ENCODE data around the gene SNX9. TPM values are rescaled to one million over a fixed set of nuclear protein-coding genes. Genes with fewer than 3 reads are reported as not detected.

SNX9 gene
- total RNA-seq, 1 experiment from 2014 or later, result 16.6 TPM

- no peaks in the 10 kb centered on the region for H3K4me1 Mint-ChIP-seq (ENCODE audit: low read depth, unreplicated experiment)
- no TSS peak for BruUV-seq (replicated peaks)
- H3K9me3 Mint-ChIP-seq (ENCODE audit: low read depth, unreplicated experiment), result no peaks in the 10 kb centered on the region
- H3K27me3 Mint-ChIP-seq (ENCODE audit: unreplicated experiment), result no peaks in the 10 kb centered on the region
- no peaks in the 10 kb centered on the region for H3K36me3 Mint-ChIP-seq (ENCODE audit: insufficient read depth, unreplicated experiment)
- CTCF ChIA-PET, result no interaction called here
- H3K27ac Mint-ChIP-seq (ENCODE audit: unreplicated experiment), result no peak overlapping the region
- TF ChIP-seq, protein P1, sequence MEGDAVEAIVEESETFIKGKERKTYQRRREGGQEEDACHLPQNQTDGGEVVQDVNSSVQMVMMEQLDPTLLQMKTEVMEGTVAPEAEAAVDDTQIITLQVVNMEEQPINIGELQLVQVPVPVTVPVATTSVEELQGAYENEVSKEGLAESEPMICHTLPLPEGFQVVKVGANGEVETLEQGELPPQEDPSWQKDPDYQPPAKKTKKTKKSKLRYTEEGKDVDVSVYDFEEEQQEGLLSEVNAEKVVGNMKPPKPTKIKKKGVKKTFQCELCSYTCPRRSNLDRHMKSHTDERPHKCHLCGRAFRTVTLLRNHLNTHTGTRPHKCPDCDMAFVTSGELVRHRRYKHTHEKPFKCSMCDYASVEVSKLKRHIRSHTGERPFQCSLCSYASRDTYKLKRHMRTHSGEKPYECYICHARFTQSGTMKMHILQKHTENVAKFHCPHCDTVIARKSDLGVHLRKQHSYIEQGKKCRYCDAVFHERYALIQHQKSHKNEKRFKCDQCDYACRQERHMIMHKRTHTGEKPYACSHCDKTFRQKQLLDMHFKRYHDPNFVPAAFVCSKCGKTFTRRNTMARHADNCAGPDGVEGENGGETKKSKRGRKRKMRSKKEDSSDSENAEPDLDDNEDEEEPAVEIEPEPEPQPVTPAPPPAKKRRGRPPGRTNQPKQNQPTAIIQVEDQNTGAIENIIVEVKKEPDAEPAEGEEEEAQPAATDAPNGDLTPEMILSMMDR (IDR thresholded peaks at IDR 0.05; ENCODE audit: unreplicated experiment), result no peak
- intact Hi-C loops (cut with micrococcal nuclease; ENCODE audit: unreplicated experiment), result no loop called here
- no peak for DNase-seq
- no peak overlapping the region for H3K4me3 Mint-ChIP-seq (ENCODE audit: low read depth, unreplicated experiment)
These were observed 54.8 kb downstream of the SNX9 start for GRCh38 chr6:157877573-157878438.

DNA sequence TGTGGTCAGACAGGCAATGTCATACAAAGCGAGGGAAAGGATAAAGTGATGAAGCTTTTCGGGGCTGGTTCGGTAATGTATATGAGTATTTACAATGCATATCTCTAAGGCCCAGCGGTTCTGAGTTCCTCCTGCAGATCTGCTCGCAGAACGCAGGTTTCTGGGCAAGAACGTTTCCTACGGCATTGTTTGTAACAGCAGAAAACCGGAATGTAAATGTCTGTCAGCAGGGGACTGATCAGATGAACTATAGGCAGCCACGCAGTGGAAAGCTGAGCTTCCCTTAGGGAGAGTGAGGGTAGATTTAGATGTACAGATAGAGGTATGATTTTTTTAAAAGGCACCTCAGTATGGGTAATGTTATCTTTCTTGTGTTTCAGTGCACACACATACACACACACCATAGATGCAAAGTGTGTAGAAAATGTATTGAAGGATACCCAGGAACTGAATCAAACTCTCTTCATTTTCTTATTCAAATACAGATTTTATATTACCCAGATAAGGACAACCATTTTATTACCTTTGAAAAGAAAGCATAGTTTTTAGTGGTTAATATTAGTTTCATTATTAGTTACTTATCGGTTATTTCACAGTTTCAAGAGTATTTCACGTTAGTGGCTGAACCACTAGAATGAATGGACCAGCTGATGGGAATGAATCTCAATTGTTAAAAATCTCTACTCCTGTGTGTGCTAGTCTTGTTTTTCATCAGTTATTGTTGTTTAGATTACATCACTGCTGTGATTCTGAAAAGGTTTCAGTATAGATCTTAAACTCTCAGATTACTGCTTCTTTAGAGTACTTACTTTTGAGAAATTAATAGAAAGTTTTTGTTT is 56.2 kb downstream of the SNX9 start:
- no peaks in the 10 kb centered on the region for H3K9me3 Mint-ChIP-seq (ENCODE audit: low read depth, unreplicated experiment)
- DNase-seq, result no peak
- CTCF ChIA-PET, result interaction anchor here (0.5 kb wide), 1 partner anchor 192 kb away, joined by 3 read pairs; no protein-coding TSS in a partner anchor
- no peaks in the 10 kb centered on the region for H3K27me3 Mint-ChIP-seq (ENCODE audit: unreplicated experiment)
- no peak overlapping the region for H3K27ac Mint-ChIP-seq (ENCODE audit: unreplicated experiment)
- TF ChIP-seq, protein P1 (IDR thresholded peaks at IDR 0.05; ENCODE audit: unreplicated experiment), result no peak
- intact Hi-C loops (cut with micrococcal nuclease; ENCODE audit: unreplicated experiment), result no loop called here
- H3K36me3 Mint-ChIP-seq (ENCODE audit: insufficient read depth, unreplicated experiment), result no peaks in the 10 kb centered on the region
- no TSS peak for BruUV-seq (replicated peaks)
- H3K4me1 Mint-ChIP-seq (ENCODE audit: low read depth, unreplicated experiment), result no peaks in the 10 kb centered on the region
- no peak overlapping the region for H3K4me3 Mint-ChIP-seq (ENCODE audit: low read depth, unreplicated experiment)

DNA sequence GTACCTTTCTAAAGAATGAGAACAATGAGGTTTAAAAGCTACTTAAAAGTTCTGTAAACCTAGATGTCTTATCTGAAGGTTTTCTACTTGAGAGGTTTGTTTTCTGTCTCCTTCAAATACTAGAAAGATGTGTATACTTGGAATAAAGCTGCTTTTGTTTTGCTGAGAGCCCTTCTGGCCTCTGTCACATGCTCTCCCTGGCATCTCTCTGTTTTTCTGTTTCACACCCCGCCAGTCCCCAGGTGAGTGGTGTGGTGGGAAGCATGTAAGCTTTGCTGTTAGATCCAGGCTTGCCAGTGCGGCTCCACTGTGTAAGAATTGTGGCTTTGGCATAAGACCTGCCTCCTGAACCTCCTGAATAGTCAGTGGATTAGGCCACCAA is 56.8 kb downstream of the SNX9 start:
- no peaks in the 10 kb centered on the region for H3K9me3 Mint-ChIP-seq (ENCODE audit: low read depth, unreplicated experiment)
- no peak overlapping the region for H3K27ac Mint-ChIP-seq (ENCODE audit: unreplicated experiment)
- BruUV-seq (replicated peaks), result no TSS peak
- H3K36me3 Mint-ChIP-seq (ENCODE audit: insufficient read depth, unreplicated experiment), result no peaks in the 10 kb centered on the region
- intact Hi-C loops (cut with micrococcal nuclease; ENCODE audit: unreplicated experiment), result no loop called here
- no peaks in the 10 kb centered on the region for H3K27me3 Mint-ChIP-seq (ENCODE audit: unreplicated experiment)
- no peak for DNase-seq
- CTCF ChIA-PET, result no interaction called here
- no peaks in the 10 kb centered on the region for H3K4me1 Mint-ChIP-seq (ENCODE audit: low read depth, unreplicated experiment)
- TF ChIP-seq, protein P1 (IDR thresholded peaks at IDR 0.05; ENCODE audit: unreplicated experiment), result no peak
- no peak overlapping the region for H3K4me3 Mint-ChIP-seq (ENCODE audit: low read depth, unreplicated experiment)

DNA sequence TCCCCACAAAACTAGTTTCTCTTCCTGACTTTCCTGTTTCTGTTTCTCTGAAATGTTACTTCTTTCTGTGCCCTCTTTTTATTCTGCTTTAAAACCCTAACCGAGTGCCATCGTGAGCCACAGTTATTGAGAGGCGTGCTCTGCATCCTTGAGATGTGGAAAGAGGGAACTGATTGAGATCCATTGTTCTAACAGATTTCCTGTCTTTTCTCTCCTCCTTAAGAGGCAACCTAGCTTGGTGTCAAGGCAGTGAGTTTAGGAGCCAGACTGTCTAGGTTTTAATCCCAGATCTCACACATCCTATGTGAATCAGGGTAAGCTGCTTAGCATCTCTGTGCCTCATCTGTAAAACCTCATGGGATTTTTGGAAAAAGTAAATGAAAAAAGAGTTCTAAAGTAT is 57.5 kb downstream of the SNX9 start:
- TF ChIP-seq, protein P1 (IDR thresholded peaks at IDR 0.05; ENCODE audit: unreplicated experiment), result no peak
- Mint-ChIP-seq H3K4me1 (ENCODE audit: low read depth, unreplicated experiment) (no peaks in the 10 kb centered on the region), H3K9me3 (ENCODE audit: low read depth, unreplicated experiment) (no peaks in the 10 kb centered on the region), H3K4me3 (ENCODE audit: low read depth, unreplicated experiment) (no peak overlapping the region), H3K27ac (ENCODE audit: unreplicated experiment) (no peak overlapping the region), H3K27me3 (ENCODE audit: unreplicated experiment) (no peaks in the 10 kb centered on the region), H3K36me3 (ENCODE audit: insufficient read depth, unreplicated experiment) (no peaks in the 10 kb centered on the region)
- no peak for DNase-seq
- BruUV-seq (replicated peaks), result no TSS peak
- CTCF ChIA-PET, result no interaction called here
- intact Hi-C loops (cut with micrococcal nuclease; ENCODE audit: unreplicated experiment), result no loop called here
